ENCODE results near the gene MACROD2. TPM values are rescaled to one million over a fixed set of nuclear protein-coding genes. Genes with fewer than 3 reads are reported as not detected.

The MACROD2 gene
- total RNA-seq, 1 donor from 2014 or later: 2.5 TPM

- no peak for DNase-seq (ENCODE audit: extremely low spot score, unreplicated experiment)
- H3K36me3 Mint-ChIP-seq (ENCODE audit: unreplicated experiment): no peaks in the 10 kb centered on the region
- H3K4me1 Mint-ChIP-seq (ENCODE audit: unreplicated experiment): peaks cover 6% of the 10 kb centered on the region
- H3K27me3 Mint-ChIP-seq (ENCODE audit: unreplicated experiment): peaks cover 4% of the 10 kb centered on the region
- TF ChIP-seq CTCF (IDR thresholded peaks at IDR 0.05): no peak
- H3K4me3 Mint-ChIP-seq (ENCODE audit: unreplicated experiment): no peak overlapping the region
- H3K9me3 Mint-ChIP-seq (ENCODE audit: unreplicated experiment): no peaks in the 10 kb centered on the region
- H3K27ac Mint-ChIP-seq (ENCODE audit: unreplicated experiment): no peak overlapping the region
Measured at GRCh38 chr20:14341801-14342200, 346.5 kb downstream of the MACROD2 start.

GRCh38 chr20:14342918-14343317 lies 347.6 kb downstream of the MACROD2 start:
- Mint-ChIP-seq H3K4me1 (ENCODE audit: unreplicated experiment) (no peaks in the 10 kb centered on the region), H3K27ac (ENCODE audit: unreplicated experiment) (no peak overlapping the region), H3K9me3 (ENCODE audit: unreplicated experiment) (no peaks in the 10 kb centered on the region), H3K36me3 (ENCODE audit: unreplicated experiment) (no peaks in the 10 kb centered on the region), H3K27me3 (ENCODE audit: unreplicated experiment) (peaks cover 4% of the 10 kb centered on the region), H3K4me3 (ENCODE audit: unreplicated experiment) (no peak overlapping the region)
- TF ChIP-seq CTCF (IDR thresholded peaks at IDR 0.05): no peak
- no peak for DNase-seq (ENCODE audit: extremely low spot score, unreplicated experiment)

GRCh38 chr20:14343491-14344065 lies 348.3 kb downstream of the MACROD2 start:
- H3K27ac Mint-ChIP-seq (ENCODE audit: unreplicated experiment): no peak overlapping the region
- no peak for DNase-seq (ENCODE audit: extremely low spot score, unreplicated experiment)
- no peaks in the 10 kb centered on the region for H3K4me1 Mint-ChIP-seq (ENCODE audit: unreplicated experiment)
- H3K9me3 Mint-ChIP-seq (ENCODE audit: unreplicated experiment): no peaks in the 10 kb centered on the region
- no peak for TF ChIP-seq CTCF (IDR thresholded peaks at IDR 0.05)
- H3K36me3 Mint-ChIP-seq (ENCODE audit: unreplicated experiment): no peaks in the 10 kb centered on the region
- peaks cover 4% of the 10 kb centered on the region for H3K27me3 Mint-ChIP-seq (ENCODE audit: unreplicated experiment)
- H3K4me3 Mint-ChIP-seq (ENCODE audit: unreplicated experiment): no peak overlapping the region

DNA sequence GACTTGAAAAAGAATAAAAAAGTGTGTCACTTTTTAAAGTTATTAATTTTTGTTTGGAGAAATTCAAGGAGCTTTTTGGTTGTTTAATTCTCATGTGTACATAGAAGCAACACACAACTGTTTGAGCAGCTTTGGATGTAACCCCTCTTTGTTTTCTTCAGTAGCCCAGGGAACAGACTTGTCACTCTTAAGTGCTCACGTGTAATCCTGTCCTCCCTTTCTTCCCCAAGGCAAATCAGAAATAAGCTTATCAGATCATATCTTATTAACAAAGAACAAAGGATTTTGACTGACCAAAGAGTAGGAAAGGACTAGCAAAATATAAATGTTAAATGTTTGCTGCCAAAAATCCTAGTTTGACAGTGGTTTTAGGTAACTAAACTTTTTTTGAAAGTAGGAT lies 349.4 kb downstream of the MACROD2 start:
- TF ChIP-seq CTCF (IDR thresholded peaks at IDR 0.05): no peak
- no peaks in the 10 kb centered on the region for H3K9me3 Mint-ChIP-seq (ENCODE audit: unreplicated experiment)
- peaks cover 4% of the 10 kb centered on the region for H3K27me3 Mint-ChIP-seq (ENCODE audit: unreplicated experiment)
- H3K4me1 Mint-ChIP-seq (ENCODE audit: unreplicated experiment): no peaks in the 10 kb centered on the region
- no peak overlapping the region for H3K27ac Mint-ChIP-seq (ENCODE audit: unreplicated experiment)
- H3K36me3 Mint-ChIP-seq (ENCODE audit: unreplicated experiment): no peaks in the 10 kb centered on the region
- no peak overlapping the region for H3K4me3 Mint-ChIP-seq (ENCODE audit: unreplicated experiment)
- no peak for DNase-seq (ENCODE audit: extremely low spot score, unreplicated experiment)

DNA sequence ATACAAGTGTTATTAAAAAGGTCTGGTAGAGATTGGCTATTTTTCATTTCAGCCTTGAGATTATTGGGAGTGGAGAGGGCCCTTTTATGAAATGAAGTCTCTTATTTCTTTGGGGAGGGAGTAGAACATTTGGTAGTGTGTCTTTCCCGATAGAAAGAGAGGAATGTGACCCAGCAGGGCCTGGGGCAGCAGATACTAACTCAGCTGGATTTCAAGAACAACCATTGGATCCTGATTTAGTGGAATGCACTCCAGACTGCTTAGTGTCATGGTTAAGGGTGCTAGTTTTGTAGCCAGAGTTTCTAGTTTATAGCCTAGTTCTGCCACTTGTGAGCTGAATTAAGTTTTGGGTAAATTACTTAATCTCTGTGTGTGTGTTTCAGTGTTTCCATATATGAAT lies 360.5 kb downstream of the MACROD2 start:
- Mint-ChIP-seq H3K36me3 (ENCODE audit: unreplicated experiment) (no peaks in the 10 kb centered on the region), H3K9me3 (ENCODE audit: unreplicated experiment) (no peaks in the 10 kb centered on the region), H3K27ac (ENCODE audit: unreplicated experiment) (no peak overlapping the region), H3K27me3 (ENCODE audit: unreplicated experiment) (peaks cover 2% of the 10 kb centered on the region), H3K4me1 (ENCODE audit: unreplicated experiment) (no peaks in the 10 kb centered on the region), H3K4me3 (ENCODE audit: unreplicated experiment) (no peak overlapping the region)
- no peak for TF ChIP-seq CTCF (IDR thresholded peaks at IDR 0.05)
- no peak for DNase-seq (ENCODE audit: extremely low spot score, unreplicated experiment)

Data from osteocyte (in vitro differentiated cells).